Liver (tissue), 9 donors: Measurements from ENCODE around the gene SOCS3. TPM values are rescaled to one million over a fixed set of nuclear protein-coding genes. Genes with fewer than 3 reads are reported as not detected.

ENCODE experiments used
- DNase-seq: peaks from one replicate; pipeline ENCODE4 v3.0.0-alpha.2; 2017; ENCODE audit warnings: low spot score
- H3K27ac ChIP-seq, 2 donors: one replicate each; pipeline ENCODE4 v1.7.0; 2013; ENCODE audit warnings: inconsistent platforms in 2 of 2, low read length in 2 of 2, control low read depth in 1 of 2, low read depth in 1 of 2, mild to moderate bottlenecking in 1 of 2
- H3K27me3 ChIP-seq, 4 donors: one replicate each; pipeline versions ENCODE4 v1.6.1 to v1.7.0; 2013; ENCODE audit warnings: low read length in 3 of 4, inconsistent platforms in 1 of 4, mild to moderate bottlenecking in 1 of 4, moderate library complexity in 1 of 4; ENCODE audit not compliant: control insufficient read depth in 4 of 4, insufficient read depth in 4 of 4
- H3K36me3 ChIP-seq, 4 donors: one replicate each; pipeline versions ENCODE4 v1.6.1 to v1.7.0; 2013; ENCODE audit warnings: low read length in 3 of 4, mild to moderate bottlenecking in 3 of 4, low read depth in 1 of 4, moderate library complexity in 1 of 4; ENCODE audit not compliant: control insufficient read depth in 4 of 4, insufficient read depth in 3 of 4
- H3K4me1 ChIP-seq, 4 donors: one replicate each; pipeline versions ENCODE4 v1.6.1 to v1.7.0; 2013; ENCODE audit warnings: low read length in 3 of 4, mild to moderate bottlenecking in 3 of 4, moderate library complexity in 1 of 4; ENCODE audit not compliant: control insufficient read depth in 4 of 4, insufficient read depth in 4 of 4
- H3K4me3 ChIP-seq, 3 donors: one replicate each; pipeline versions ENCODE4 v1.6.1 to v1.7.0; 2013; ENCODE audit warnings: low read length in 3 of 3, control low read depth in 1 of 3, low read depth in 1 of 3, mild to moderate bottlenecking in 1 of 3
- H3K9ac ChIP-seq, 2 donors: one replicate each; pipeline ENCODE4 v1.7.0; 2013; ENCODE audit warnings: low read length in 2 of 2, mild to moderate bottlenecking in 2 of 2, moderate library complexity in 2 of 2, control low read depth in 1 of 2, low read depth in 1 of 2
- H3K9me3 ChIP-seq, 4 donors: one replicate each; pipeline versions ENCODE4 v1.6.1 to v1.7.0; 2013; ENCODE audit warnings: low read length in 3 of 4; ENCODE audit not compliant: control insufficient read depth in 4 of 4
- FOXA1 ChIP-seq: IDR thresholded peaks from 2 replicates; pipeline ENCODE4 v1.6.1; 2016; ENCODE audit warnings: antibody characterized with exemption
- FOXA2 ChIP-seq: IDR thresholded peaks from 2 replicates; pipeline ENCODE4 v1.6.1; 2016; ENCODE audit warnings: antibody characterized with exemption
- GABPA ChIP-seq, 2 donors: IDR thresholded peaks in 1 of 2; conservative IDR thresholded peaks in 1 of 2; 2 replicates each; pipeline ENCODE4 v1.6.1; 2016; ENCODE audit warnings: antibody characterized with exemption in 2 of 2, mild to moderate bottlenecking in 1 of 2, moderate library complexity in 1 of 2
- JUND ChIP-seq, 2 donors: IDR thresholded peaks; 2 replicates each; pipeline ENCODE4 v1.6.1; 2016; ENCODE audit warnings: antibody characterized with exemption in 2 of 2
- RXRA ChIP-seq, 2 donors: IDR thresholded peaks; 2 replicates each; pipeline ENCODE4 v1.6.1; 2017 to 2018; ENCODE audit warnings: antibody characterized with exemption in 2 of 2, mild to moderate bottlenecking in 1 of 2
- SP1 ChIP-seq: IDR thresholded peaks from 2 replicates; pipeline ENCODE4 v1.6.1; 2018; ENCODE audit warnings: antibody characterized with exemption, mild to moderate bottlenecking
- TAF1 ChIP-seq: conservative IDR thresholded peaks from 2 replicates; pipeline ENCODE4 v1.6.1; 2016; ENCODE audit warnings: antibody characterized with exemption, mild to moderate bottlenecking
- YY1 ChIP-seq: IDR thresholded peaks from 2 replicates; pipeline ENCODE4 v1.6.1; 2016; ENCODE audit warnings: antibody characterized with exemption, mild to moderate bottlenecking
- WGBS: extraction: QIAGEN DNeasy Blood & Tissue Kit; methylation state at CpG from one replicate; pipeline ENCODE4 v1.1.7; 2013; 5-methylcytosine and 5-hydroxymethylcytosine counted together
- polyA plus RNA-seq, 2 donors: library from polyadenylated mRNA; stranded (reverse) in 1 of 2; unstranded in 1 of 2; fragments of 200-250 nt in 1 of 2; fragments of >200 nt in 1 of 2; fragmentation: Nextera tagmentation in 1 of 2; extraction: Ambion mirVana in 1 of 2; gene quantifications; one replicate each; pipeline versions ENCODE4 v1.2.1 to v1.2.3, GENCODE V29; 2013 to 2015
- total RNA-seq, 2 donors: library from RNA; depleted of rRNA; stranded (reverse); fragments of >200 nt; gene quantifications; one replicate each; pipeline ENCODE4 v1.2.3, GENCODE V29; 2014
- TF ChIP-seq, protein P1 (sequence below): IDR thresholded peaks from 2 replicates; pipeline ENCODE4 v1.6.1; 2016; ENCODE audit warnings: antibody characterized with exemption
- TF ChIP-seq, protein P2 (sequence below): IDR thresholded peaks from 2 replicates; pipeline ENCODE4 v1.6.1; 2016; ENCODE audit warnings: antibody characterized with exemption, mild to moderate bottlenecking
- TF ChIP-seq, protein P3 (sequence below): fragments of 150-350 bp; IDR thresholded peaks from 2 replicates; pipeline ENCODE4 v1.5.1; 2017; ENCODE audit warnings: improper control_type of control experiment, low read depth, low read length; ENCODE audit not compliant: missing input control
- TF ChIP-seq, protein P4 (sequence below): IDR thresholded peaks from 2 replicates; pipeline ENCODE4 v1.6.1; 2016; ENCODE audit warnings: antibody characterized with exemption
- TF ChIP-seq, protein P5 (sequence below): IDR thresholded peaks from 2 replicates; pipeline ENCODE4 v1.6.1; 2016; ENCODE audit warnings: antibody characterized with exemption
- donor health status: healthy.
- donor health status: healthy.
- donor health status: healthy.
- donor health status: healthy.
- donor health status: healthy.

The SOCS3 gene
- total and polyA plus RNA-seq, 4 donors, result 12.2 to 48.0 (median 18.3) TPM

DNA sequence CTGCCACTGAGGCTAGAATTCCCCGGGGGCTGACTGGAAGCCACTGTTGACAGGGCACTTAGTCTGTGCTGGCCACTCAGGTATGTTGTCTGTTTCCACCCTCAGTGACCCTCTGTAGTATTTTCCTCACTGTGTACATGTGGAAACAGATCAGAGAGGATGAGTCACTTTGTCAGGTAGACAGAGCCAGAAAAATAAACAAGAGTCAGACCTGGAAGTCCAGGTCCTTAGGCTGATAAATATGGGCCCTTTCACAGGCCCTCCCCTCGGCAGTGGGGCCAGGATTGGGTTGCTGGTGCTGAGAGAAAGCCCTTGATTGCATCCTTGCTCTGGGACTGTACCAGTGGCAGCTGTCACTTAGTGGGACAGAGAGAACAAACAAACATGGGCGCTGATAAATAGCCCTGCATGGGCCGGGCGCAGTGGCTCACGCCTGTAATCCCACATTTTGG is 39.8 kb upstream of the SOCS3 start:
- H3K4me1 ChIP-seq, result peaks cover 5 to 18% (median 14%) of the 10 kb centered on the region in 4 donors
- WGBS, result 90% methylated on average over 6 of the region's 6 CpGs

More for the DNA sequence above, 39.8 kb upstream of the SOCS3 start:
- Histone ChIP-seq H3K27me3 (no peaks in the 10 kb centered on the region), H3K4me3 (no peak overlapping the region), H3K36me3 (peaks cover 19 to 64% (median 36%) of the 10 kb centered on the region in 4 donors), H3K9me3 (no peaks in the 10 kb centered on the region), H3K27ac (no peak overlapping the region), H3K9ac (no peak overlapping the region)
- no peak for DNase-seq
- TF ChIP-seq JUND (IDR thresholded peaks at IDR 0.05), result peak in 1 of 2 donors; percentile 82
- TF ChIP-seq, protein P1, sequence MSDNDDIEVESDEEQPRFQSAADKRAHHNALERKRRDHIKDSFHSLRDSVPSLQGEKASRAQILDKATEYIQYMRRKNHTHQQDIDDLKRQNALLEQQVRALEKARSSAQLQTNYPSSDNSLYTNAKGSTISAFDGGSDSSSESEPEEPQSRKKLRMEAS, result no peak
- no peak for TF ChIP-seq GABPA (IDR thresholded peaks at IDR 0.05 in 1 of 2, conservative IDR thresholded peaks at IDR 0.05 in 1 of 2)
- TF ChIP-seq TAF1, result no peak
- TF ChIP-seq, protein P2, sequence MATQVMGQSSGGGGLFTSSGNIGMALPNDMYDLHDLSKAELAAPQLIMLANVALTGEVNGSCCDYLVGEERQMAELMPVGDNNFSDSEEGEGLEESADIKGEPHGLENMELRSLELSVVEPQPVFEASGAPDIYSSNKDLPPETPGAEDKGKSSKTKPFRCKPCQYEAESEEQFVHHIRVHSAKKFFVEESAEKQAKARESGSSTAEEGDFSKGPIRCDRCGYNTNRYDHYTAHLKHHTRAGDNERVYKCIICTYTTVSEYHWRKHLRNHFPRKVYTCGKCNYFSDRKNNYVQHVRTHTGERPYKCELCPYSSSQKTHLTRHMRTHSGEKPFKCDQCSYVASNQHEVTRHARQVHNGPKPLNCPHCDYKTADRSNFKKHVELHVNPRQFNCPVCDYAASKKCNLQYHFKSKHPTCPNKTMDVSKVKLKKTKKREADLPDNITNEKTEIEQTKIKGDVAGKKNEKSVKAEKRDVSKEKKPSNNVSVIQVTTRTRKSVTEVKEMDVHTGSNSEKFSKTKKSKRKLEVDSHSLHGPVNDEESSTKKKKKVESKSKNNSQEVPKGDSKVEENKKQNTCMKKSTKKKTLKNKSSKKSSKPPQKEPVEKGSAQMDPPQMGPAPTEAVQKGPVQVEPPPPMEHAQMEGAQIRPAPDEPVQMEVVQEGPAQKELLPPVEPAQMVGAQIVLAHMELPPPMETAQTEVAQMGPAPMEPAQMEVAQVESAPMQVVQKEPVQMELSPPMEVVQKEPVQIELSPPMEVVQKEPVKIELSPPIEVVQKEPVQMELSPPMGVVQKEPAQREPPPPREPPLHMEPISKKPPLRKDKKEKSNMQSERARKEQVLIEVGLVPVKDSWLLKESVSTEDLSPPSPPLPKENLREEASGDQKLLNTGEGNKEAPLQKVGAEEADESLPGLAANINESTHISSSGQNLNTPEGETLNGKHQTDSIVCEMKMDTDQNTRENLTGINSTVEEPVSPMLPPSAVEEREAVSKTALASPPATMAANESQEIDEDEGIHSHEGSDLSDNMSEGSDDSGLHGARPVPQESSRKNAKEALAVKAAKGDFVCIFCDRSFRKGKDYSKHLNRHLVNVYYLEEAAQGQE, result no peak
- TF ChIP-seq SP1, result no peak
- TF ChIP-seq, protein P3, sequence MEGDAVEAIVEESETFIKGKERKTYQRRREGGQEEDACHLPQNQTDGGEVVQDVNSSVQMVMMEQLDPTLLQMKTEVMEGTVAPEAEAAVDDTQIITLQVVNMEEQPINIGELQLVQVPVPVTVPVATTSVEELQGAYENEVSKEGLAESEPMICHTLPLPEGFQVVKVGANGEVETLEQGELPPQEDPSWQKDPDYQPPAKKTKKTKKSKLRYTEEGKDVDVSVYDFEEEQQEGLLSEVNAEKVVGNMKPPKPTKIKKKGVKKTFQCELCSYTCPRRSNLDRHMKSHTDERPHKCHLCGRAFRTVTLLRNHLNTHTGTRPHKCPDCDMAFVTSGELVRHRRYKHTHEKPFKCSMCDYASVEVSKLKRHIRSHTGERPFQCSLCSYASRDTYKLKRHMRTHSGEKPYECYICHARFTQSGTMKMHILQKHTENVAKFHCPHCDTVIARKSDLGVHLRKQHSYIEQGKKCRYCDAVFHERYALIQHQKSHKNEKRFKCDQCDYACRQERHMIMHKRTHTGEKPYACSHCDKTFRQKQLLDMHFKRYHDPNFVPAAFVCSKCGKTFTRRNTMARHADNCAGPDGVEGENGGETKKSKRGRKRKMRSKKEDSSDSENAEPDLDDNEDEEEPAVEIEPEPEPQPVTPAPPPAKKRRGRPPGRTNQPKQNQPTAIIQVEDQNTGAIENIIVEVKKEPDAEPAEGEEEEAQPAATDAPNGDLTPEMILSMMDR, result no peak
- TF ChIP-seq FOXA2, result peak; percentile 41
- TF ChIP-seq FOXA1, result no peak
- TF ChIP-seq, protein P4, sequence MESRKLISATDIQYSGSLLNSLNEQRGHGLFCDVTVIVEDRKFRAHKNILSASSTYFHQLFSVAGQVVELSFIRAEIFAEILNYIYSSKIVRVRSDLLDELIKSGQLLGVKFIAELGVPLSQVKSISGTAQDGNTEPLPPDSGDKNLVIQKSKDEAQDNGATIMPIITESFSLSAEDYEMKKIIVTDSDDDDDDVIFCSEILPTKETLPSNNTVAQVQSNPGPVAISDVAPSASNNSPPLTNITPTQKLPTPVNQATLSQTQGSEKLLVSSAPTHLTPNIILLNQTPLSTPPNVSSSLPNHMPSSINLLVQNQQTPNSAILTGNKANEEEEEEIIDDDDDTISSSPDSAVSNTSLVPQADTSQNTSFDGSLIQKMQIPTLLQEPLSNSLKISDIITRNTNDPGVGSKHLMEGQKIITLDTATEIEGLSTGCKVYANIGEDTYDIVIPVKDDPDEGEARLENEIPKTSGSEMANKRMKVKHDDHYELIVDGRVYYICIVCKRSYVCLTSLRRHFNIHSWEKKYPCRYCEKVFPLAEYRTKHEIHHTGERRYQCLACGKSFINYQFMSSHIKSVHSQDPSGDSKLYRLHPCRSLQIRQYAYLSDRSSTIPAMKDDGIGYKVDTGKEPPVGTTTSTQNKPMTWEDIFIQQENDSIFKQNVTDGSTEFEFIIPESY, result no peak
- TF ChIP-seq RXRA (IDR thresholded peaks at IDR 0.05), result no peak
- TF ChIP-seq, protein P5, sequence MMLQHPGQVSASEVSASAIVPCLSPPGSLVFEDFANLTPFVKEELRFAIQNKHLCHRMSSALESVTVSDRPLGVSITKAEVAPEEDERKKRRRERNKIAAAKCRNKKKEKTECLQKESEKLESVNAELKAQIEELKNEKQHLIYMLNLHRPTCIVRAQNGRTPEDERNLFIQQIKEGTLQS, result no peak
- no peak for TF ChIP-seq YY1
